Natural killer cell treated with Interleukin-12 subunit alpha and Interleukin-12 subunit beta and Interleukin-15 and Interleukin-18, amount 100 ng/mL, for 72 hours (primary cell): ENCODE data around the gene MMP23B. TPM values are rescaled to one million over a fixed set of nuclear protein-coding genes. Genes with fewer than 3 reads are reported as not detected.
A peak's percentile ranks its signal among the peaks of the same experiment; 100 is the strongest.
"Not testable (repeated sequence)": the region's sequence is repeated elsewhere in the genome, so short reads cannot be mapped to it uniquely, and the experiment has no call there.

ENCODE experiments used
- ATAC-seq, 2 donors: fragments of 150-1000 bp; cut with Tn5 transposase in 1 of 2; sonication (Bioruptor Pico), chemical (Tn5 transposase) in 1 of 2; 2 replicates each; pipeline ENCODE4 v1.10.0; 2021
- DNase-seq: peaks from one replicate; pipeline ENCODE4 v3.0.0; 2022; ENCODE audit warnings: low spot score
- H3K27ac Mint-ChIP-seq, 2 donors: 1 replicate in 1 of 2; 2 replicates in 1 of 2; pipeline ENCODE4 v1.8.0; 2022; ENCODE audit warnings: mixed read lengths in 2 of 2, mild to moderate bottlenecking in 1 of 2, moderate library complexity in 1 of 2
- H3K27me3 Mint-ChIP-seq, 2 donors: 1 replicate in 1 of 2; 2 replicates in 1 of 2; pipeline ENCODE4 v1.8.0; 2022; ENCODE audit warnings: mixed read lengths in 2 of 2
- H3K36me3 Mint-ChIP-seq: one replicate; pipeline ENCODE4 v1.8.0; 2022; ENCODE audit warnings: mixed read lengths
- H3K4me1 Mint-ChIP-seq, 2 donors: 1 replicate in 1 of 2; 2 replicates in 1 of 2; pipeline ENCODE4 v1.8.0; 2022; ENCODE audit warnings: low read depth in 2 of 2, mixed read lengths in 2 of 2, mild to moderate bottlenecking in 1 of 2
- H3K4me3 Mint-ChIP-seq: one replicate; pipeline ENCODE4 v1.8.0; 2022; ENCODE audit warnings: mixed read lengths
- H3K9me3 Mint-ChIP-seq: 2 replicates; pipeline ENCODE4 v1.8.0; 2022; ENCODE audit warnings: mixed read lengths
- total RNA-seq, 2 donors: library from RNA; stranded (reverse); gene quantifications; one replicate each; pipeline ENCODE4 v1.2.3, GENCODE V29; 2022

The MMP23B gene
- total RNA-seq, 2 donors from 2014 or later, result 4.9 to 6.1 TPM

GRCh38 chr1:1669468-1670440 is 37.8 kb downstream of the MMP23B start:
- no peak for DNase-seq
- Mint-ChIP-seq H3K4me1 (no peaks in the 10 kb centered on the region), H3K36me3 (peaks cover 4% of the 10 kb centered on the region), H3K27me3 (no peaks in the 10 kb centered on the region), H3K9me3 (no peaks in the 10 kb centered on the region), H3K27ac (no peak overlapping the region), H3K4me3 (no peak overlapping the region)
- ATAC-seq, result no peak

GRCh38 chr1:1670866-1671265 is 38.9 kb downstream of the MMP23B start:
- Mint-ChIP-seq H3K9me3 (no peaks in the 10 kb centered on the region), H3K4me3 (no peak overlapping the region), H3K27me3 (no peaks in the 10 kb centered on the region), H3K27ac (no peak overlapping the region), H3K36me3 (peaks cover 4% of the 10 kb centered on the region), H3K4me1 (no peaks in the 10 kb centered on the region)
- no peak for ATAC-seq
- no peak for DNase-seq

GRCh38 chr1:1671365-1672119 is 39.6 kb downstream of the MMP23B start:
- no peak for ATAC-seq
- no peaks in the 10 kb centered on the region for H3K4me1 Mint-ChIP-seq
- H3K27me3 Mint-ChIP-seq, result no peaks in the 10 kb centered on the region
- no peak for DNase-seq
- no peaks in the 10 kb centered on the region for H3K9me3 Mint-ChIP-seq
- no peak overlapping the region for H3K27ac Mint-ChIP-seq
- no peak overlapping the region for H3K4me3 Mint-ChIP-seq
- H3K36me3 Mint-ChIP-seq, result peaks cover 4% of the 10 kb centered on the region

- Mint-ChIP-seq H3K27ac (no peak overlapping the region), H3K36me3 (peaks cover 3% of the 10 kb centered on the region), H3K27me3 (no peaks in the 10 kb centered on the region)
Measured at GRCh38 chr1:1672181-1672965, 40.4 kb downstream of the MMP23B start.

GRCh38 chr1:1674806-1675205 is 42.8 kb downstream of the MMP23B start:
- H3K9me3 Mint-ChIP-seq, DNase-seq, H3K4me3 Mint-ChIP-seq, ATAC-seq, H3K36me3 Mint-ChIP-seq, H3K27me3 Mint-ChIP-seq: not testable (repeated sequence)
- Mint-ChIP-seq H3K27ac (peak overlapping the region in 1 of 2 donors; percentile 70), H3K4me1 (peaks cover 11 to 12% of the 10 kb centered on the region in 2 donors)

More at GRCh38 chr1:1672181-1672965, 40.4 kb downstream of the MMP23B start:
- H3K4me1 Mint-ChIP-seq, result no peaks in the 10 kb centered on the region
- no peaks in the 10 kb centered on the region for H3K9me3 Mint-ChIP-seq
- H3K4me3 Mint-ChIP-seq, result no peak overlapping the region
- ATAC-seq, result no peak
- no peak for DNase-seq

GRCh38 chr1:1675218-1675617 is 43.2 kb downstream of the MMP23B start:
- not testable (repeated sequence) for H3K36me3 Mint-ChIP-seq, ATAC-seq, H3K4me3 Mint-ChIP-seq, H3K27ac Mint-ChIP-seq, H3K27me3 Mint-ChIP-seq, DNase-seq, H3K9me3 Mint-ChIP-seq
- peaks cover 11 to 12% of the 10 kb centered on the region in 2 donors for H3K4me1 Mint-ChIP-seq

GRCh38 chr1:1676087-1676486 is 44.1 kb downstream of the MMP23B start:
- H3K4me1 Mint-ChIP-seq, result peaks cover 11 to 12% of the 10 kb centered on the region in 2 donors
- not testable (repeated sequence) for ATAC-seq, H3K27ac Mint-ChIP-seq, H3K9me3 Mint-ChIP-seq, DNase-seq, H3K27me3 Mint-ChIP-seq, H3K4me3 Mint-ChIP-seq, H3K36me3 Mint-ChIP-seq

GRCh38 chr1:1677718-1678580 is 46.0 kb downstream of the MMP23B start:
- no peaks in the 10 kb centered on the region for H3K9me3 Mint-ChIP-seq
- H3K27ac Mint-ChIP-seq, result peak overlapping the region; percentile 85 to 94
- DNase-seq, result peak; percentile 69
- peaks cover 11 to 12% of the 10 kb centered on the region in 2 donors for H3K4me1 Mint-ChIP-seq
- peak; percentile 64 to 68 for ATAC-seq
- no peaks in the 10 kb centered on the region for H3K27me3 Mint-ChIP-seq
- no peaks in the 10 kb centered on the region for H3K36me3 Mint-ChIP-seq
- H3K4me3 Mint-ChIP-seq, result peak overlapping the region; percentile 87

- H3K9me3 Mint-ChIP-seq, result no peaks in the 10 kb centered on the region
- no peaks in the 10 kb centered on the region for H3K27me3 Mint-ChIP-seq
- ATAC-seq (peak; percentile 70 to 74), DNase-seq (no peak)
- H3K27ac Mint-ChIP-seq, result peak overlapping the region; percentile 85 to 94
- no peaks in the 10 kb centered on the region for H3K36me3 Mint-ChIP-seq
- H3K4me1 Mint-ChIP-seq, result peaks cover 12 to 17% of the 10 kb centered on the region in 2 donors
- peak overlapping the region; percentile 87 for H3K4me3 Mint-ChIP-seq
Measured at GRCh38 chr1:1678581-1679380, 46.8 kb downstream of the MMP23B start.

- Mint-ChIP-seq H3K36me3 (no peaks in the 10 kb centered on the region), H3K27me3 (no peaks in the 10 kb centered on the region), H3K27ac (no peak overlapping the region), H3K4me1 (peaks cover 12 to 20% of the 10 kb centered on the region in 2 donors), H3K9me3 (no peaks in the 10 kb centered on the region), H3K4me3 (no peak overlapping the region)
- DNase-seq, result no peak
- ATAC-seq, result no peak
Measured at GRCh38 chr1:1680031-1680911, 48.3 kb downstream of the MMP23B start.

- Mint-ChIP-seq H3K4me3 (no peak overlapping the region), H3K4me1 (peaks cover 12 to 22% of the 10 kb centered on the region in 2 donors), H3K27ac (peak overlapping the region in 1 of 2 donors; percentile 21), H3K9me3 (no peaks in the 10 kb centered on the region), H3K27me3 (no peaks in the 10 kb centered on the region), H3K36me3 (no peaks in the 10 kb centered on the region)
- DNase-seq (no peak), ATAC-seq (no peak)
Measured at GRCh38 chr1:1680912-1681273, 48.9 kb downstream of the MMP23B start.
